Kidney (tissue), 14 donors: ENCODE data around the gene RXYLT1. TPM values are rescaled to one million over a fixed set of nuclear protein-coding genes. Genes with fewer than 3 reads are reported as not detected.
A peak's percentile ranks its signal among the peaks of the same experiment; 100 is the strongest.

Experiments
- DNase-seq, 5 donors: peaks; one replicate each; pipeline ENCODE4 v3.0.0-alpha.2; 2013 to 2020
- FAIRE-seq: peaks from 2 replicates; lab custom pipeline; 2012; peaks lifted over from hg19 to GRCh38; lab: Jason Lieb, UNC
- H3K27ac ChIP-seq, 2 donors: one replicate each; pipeline ENCODE4 v1.7.0; 2013; ENCODE audit warnings: low read depth in 2 of 2, low read length in 2 of 2, inconsistent platforms in 1 of 2
- H3K27me3 ChIP-seq: one replicate; pipeline ENCODE4 v1.7.1; 2013; ENCODE audit warnings: low read length, inconsistent platforms; ENCODE audit not compliant: control insufficient read depth, insufficient read depth
- H3K36me3 ChIP-seq, 3 donors: one replicate each; pipeline versions ENCODE4 v1.7.0 to v1.7.1; 2013; ENCODE audit warnings: low read length in 3 of 3, control low read depth in 1 of 3, inconsistent platforms in 1 of 3; ENCODE audit not compliant: insufficient read depth in 3 of 3, control insufficient read depth in 2 of 3
- H3K4me1 ChIP-seq, 3 donors: one replicate each; pipeline versions ENCODE4 v1.7.0 to v1.7.1; 2013; ENCODE audit warnings: low read length in 3 of 3, inconsistent platforms in 1 of 3, low read depth in 1 of 3; ENCODE audit not compliant: control insufficient read depth in 2 of 3, insufficient read depth in 2 of 3
- H3K4me3 ChIP-seq, 3 donors: one replicate each; pipeline versions ENCODE4 v1.7.0 to v1.8.1; 2013; ENCODE audit warnings: low read length in 3 of 3, control low read depth in 1 of 3, inconsistent platforms in 1 of 3
- H3K9ac ChIP-seq, 3 donors: one replicate each; pipeline versions ENCODE4 v1.7.0 to v1.7.1; 2013; ENCODE audit warnings: low read length in 3 of 3, control low read depth in 1 of 3, inconsistent platforms in 1 of 3
- H3K9me3 ChIP-seq, 3 donors: one replicate each; pipeline versions ENCODE4 v1.7.0 to v1.7.1; 2013; ENCODE audit warnings: low read length in 3 of 3, control low read depth in 1 of 3, inconsistent platforms in 1 of 3; ENCODE audit not compliant: control insufficient read depth in 2 of 3, insufficient read depth in 1 of 3
- intact Hi-C: fragments of 100-400 bp; cut with DNase I; formaldehyde crosslinking; loops from one replicate; pipeline ENCODE4 v1.11.1; 2022
- polyA plus RNA-seq: library from polyadenylated mRNA; stranded (reverse); fragments of 350-450 nt; fragmentation: Illumina TruSeq; extraction: RNeasy Lipid Tissue Mini Kit (QIAGEN cat#74804); gene quantifications from one replicate; pipeline ENCODE4 v1.2.3, GENCODE V29; 2014; ENCODE audit warnings: low read depth, low replicate concordance; ENCODE audit not compliant: insufficient read depth
- total RNA-seq: library from RNA; stranded (reverse); fragmentation: NEBNext Ultra II Directional; extraction: Animal tissue kit (Norgen Biotek cat#: 25700); gene quantifications from one replicate; pipeline ENCODE4 v1.2.1, GENCODE V29; 2021
- TF ChIP-seq, protein P1 (sequence below): IDR thresholded peaks from 3 replicates; pipeline ENCODE4 v1.5.1; 2012; ENCODE audit warnings: mild to moderate bottlenecking, moderate library complexity, borderline replicate concordance; ENCODE audit not compliant: insufficient read depth; ENCODE audit errors: extremely low read depth
- donor health status: control.
- donor health status: control.
- donor health status: control.
- donor health status: control.
- donor health status: control.
- donor health status: DM: yes; HTN: yes; CAD: no.
- donor health status: Normal renal cell carcinoma (clear cell type).

The RXYLT1 gene
- total and polyA plus RNA-seq, 2 donors from 2014 or later = 15.9 to 17.5 TPM

DNA sequence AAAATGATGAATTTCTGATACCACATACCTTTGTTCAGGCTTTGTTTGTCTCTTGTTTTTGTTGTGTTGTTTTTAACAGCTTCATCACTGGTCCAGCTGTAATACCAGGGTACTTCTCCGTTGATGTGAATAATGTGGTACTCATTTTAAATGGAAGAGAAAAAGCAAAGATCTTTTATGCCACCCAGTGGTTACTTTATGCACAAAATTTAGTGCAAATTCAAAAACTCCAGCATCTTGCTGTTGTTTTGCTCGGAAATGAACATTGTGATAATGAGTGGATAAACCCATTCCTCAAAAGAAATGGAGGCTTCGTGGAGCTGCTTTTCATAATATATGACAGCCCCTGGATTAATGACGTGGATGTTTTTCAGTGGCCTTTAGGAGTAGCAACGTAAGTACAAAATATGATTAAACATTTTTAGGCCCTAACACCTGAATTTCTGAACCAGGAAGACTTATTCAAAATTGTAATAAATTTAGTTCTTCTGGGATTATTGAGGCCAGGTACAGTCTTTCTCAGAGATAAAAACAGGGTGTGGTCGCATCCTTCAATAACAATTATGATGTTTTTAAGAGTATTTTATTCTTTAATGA, 22.4 kb downstream of the RXYLT1 start:
- TF ChIP-seq, protein P1, sequence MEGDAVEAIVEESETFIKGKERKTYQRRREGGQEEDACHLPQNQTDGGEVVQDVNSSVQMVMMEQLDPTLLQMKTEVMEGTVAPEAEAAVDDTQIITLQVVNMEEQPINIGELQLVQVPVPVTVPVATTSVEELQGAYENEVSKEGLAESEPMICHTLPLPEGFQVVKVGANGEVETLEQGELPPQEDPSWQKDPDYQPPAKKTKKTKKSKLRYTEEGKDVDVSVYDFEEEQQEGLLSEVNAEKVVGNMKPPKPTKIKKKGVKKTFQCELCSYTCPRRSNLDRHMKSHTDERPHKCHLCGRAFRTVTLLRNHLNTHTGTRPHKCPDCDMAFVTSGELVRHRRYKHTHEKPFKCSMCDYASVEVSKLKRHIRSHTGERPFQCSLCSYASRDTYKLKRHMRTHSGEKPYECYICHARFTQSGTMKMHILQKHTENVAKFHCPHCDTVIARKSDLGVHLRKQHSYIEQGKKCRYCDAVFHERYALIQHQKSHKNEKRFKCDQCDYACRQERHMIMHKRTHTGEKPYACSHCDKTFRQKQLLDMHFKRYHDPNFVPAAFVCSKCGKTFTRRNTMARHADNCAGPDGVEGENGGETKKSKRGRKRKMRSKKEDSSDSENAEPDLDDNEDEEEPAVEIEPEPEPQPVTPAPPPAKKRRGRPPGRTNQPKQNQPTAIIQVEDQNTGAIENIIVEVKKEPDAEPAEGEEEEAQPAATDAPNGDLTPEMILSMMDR = peak; percentile 50
- no peaks in the 10 kb centered on the region for H3K36me3 ChIP-seq
- H3K4me1 ChIP-seq = no peaks in the 10 kb centered on the region
- FAIRE-seq (peak; percentile 37), DNase-seq (peak in 2 of 5 donors; percentile 47 to 48)
- no peaks in the 10 kb centered on the region for H3K9me3 ChIP-seq
- H3K27ac ChIP-seq = no peak overlapping the region
- H3K27me3 ChIP-seq = no peaks in the 10 kb centered on the region
- intact Hi-C loops = no loop called here
- no peak overlapping the region for H3K4me3 ChIP-seq
- no peak overlapping the region for H3K9ac ChIP-seq

DNA sequence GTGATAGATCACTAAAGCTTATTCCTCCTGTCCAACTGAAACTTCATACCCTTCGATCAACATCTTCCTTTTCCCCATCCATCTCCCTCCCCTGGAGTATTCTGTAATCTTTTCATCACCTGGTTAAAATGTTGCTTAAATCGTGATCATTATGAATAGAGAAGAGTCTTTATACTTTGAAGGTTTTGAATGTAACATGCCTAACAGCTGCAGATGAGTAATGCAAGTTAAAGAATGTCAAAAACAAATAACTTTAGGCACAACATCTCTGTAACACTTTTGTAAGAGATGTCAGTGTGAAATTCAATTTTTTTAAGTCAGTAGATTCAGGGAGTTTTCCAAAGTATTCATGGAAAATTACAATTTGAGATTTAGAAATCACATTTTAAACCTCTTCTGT, 25.0 kb downstream of the RXYLT1 start:
- Histone ChIP-seq H3K9me3 (no peaks in the 10 kb centered on the region), H3K4me3 (no peak overlapping the region), H3K36me3 (peaks cover 0 to 7% (median 4%) of the 10 kb centered on the region in 3 donors), H3K27ac (no peak overlapping the region), H3K27me3 (no peaks in the 10 kb centered on the region), H3K9ac (no peak overlapping the region), H3K4me1 (no peaks in the 10 kb centered on the region)
- FAIRE-seq = no peak
- TF ChIP-seq, protein P1 = no peak
- no peak for DNase-seq
- intact Hi-C loops = no loop called here

DNA sequence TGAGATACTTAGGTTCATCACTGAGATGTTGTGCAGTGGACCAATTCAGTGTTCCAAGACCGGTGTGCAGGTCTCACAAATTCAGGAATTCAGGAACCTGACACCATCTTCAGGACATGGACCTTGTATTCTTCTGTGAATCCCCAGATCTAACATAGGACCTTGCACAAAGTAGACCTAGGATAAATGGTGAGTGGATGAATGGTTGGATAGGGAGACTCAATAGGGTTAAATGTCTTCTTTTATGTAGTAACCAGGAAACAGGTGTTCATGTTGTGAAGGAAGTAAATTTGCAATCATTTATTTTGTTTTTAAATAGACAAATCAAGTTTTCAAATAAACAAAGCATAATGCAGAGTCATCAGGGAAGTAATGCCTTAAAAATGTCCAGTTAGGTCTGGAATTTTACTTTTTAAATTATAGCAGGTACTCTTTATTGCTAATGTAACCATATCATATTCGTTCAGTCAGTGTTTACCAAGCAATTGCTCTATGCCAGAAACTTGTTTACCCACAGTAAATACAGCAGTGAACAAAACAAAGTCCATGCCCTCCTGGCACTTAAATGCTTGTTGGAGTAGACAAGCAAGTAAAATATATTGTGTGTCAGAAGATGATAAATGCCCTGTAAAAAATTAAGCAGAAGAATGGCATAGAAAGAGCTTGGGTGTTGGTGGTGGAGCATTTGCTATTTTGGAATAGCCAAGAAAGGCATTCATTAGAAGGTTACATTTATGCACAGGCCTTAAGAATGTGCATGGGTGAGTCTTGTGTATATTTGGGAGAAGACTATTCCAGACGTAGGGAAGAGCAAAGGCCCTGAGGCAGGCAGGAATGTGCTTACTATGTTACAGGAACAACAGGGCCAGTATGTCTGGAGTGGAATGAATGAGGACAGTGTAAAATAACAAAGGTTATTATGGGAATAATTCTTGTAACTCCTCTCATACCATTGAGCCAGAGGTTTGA, 26.3 kb downstream of the RXYLT1 start:
- Histone ChIP-seq H3K4me3 (no peak overlapping the region), H3K9ac (no peak overlapping the region), H3K27ac (no peak overlapping the region), H3K36me3 (peaks cover 0 to 7% (median 4%) of the 10 kb centered on the region in 3 donors), H3K27me3 (no peaks in the 10 kb centered on the region), H3K9me3 (no peaks in the 10 kb centered on the region), H3K4me1 (no peaks in the 10 kb centered on the region)
- intact Hi-C loops = no loop called here
- no peak for FAIRE-seq
- no peak for DNase-seq
- TF ChIP-seq, protein P1 = no peak
